K562 (cell line): ENCODE results near the gene SLC5A3. TPM values are rescaled to one million over a fixed set of nuclear protein-coding genes. Genes with fewer than 3 reads are reported as not detected.

Experiments used
- BRD4 ChIP-seq: fragments of 200-600 bp; sonication (generic); IDR thresholded peaks from 2 replicates; pipeline ENCODE4 v1.6.1; 2017; ENCODE audit warnings: inconsistent platforms
- BRD9 ChIP-seq: fragments of 450-650 bp; IDR thresholded peaks from 2 replicates; pipeline ENCODE4 v1.6.1; 2018; ENCODE audit warnings: low read depth; ENCODE audit not compliant: partially characterized antibody
- BRF2 ChIP-seq: IDR thresholded peaks from 3 replicates; pipeline ENCODE4 v1.6.1; 2011; ENCODE audit warnings: borderline replicate concordance, mild to moderate bottlenecking; ENCODE audit not compliant: insufficient read length, insufficient read depth
- CBFA2T2 ChIP-seq: fragments of 450-650 bp; conservative IDR thresholded peaks from 2 replicates; pipeline ENCODE4 v1.6.1; 2017; ENCODE audit warnings: mild to moderate bottlenecking
- CBFB ChIP-seq: sonication (generic); formaldehyde crosslinking; IDR thresholded peaks from 2 replicates; pipeline ENCODE4 v1.4.0; 2020; ENCODE audit warnings: mild to moderate bottlenecking, missing genetic modification reagents
- CBX5 ChIP-seq: IDR thresholded peaks from 2 replicates; pipeline ENCODE4 v1.6.1; 2014; ENCODE audit warnings: low read depth, borderline replicate concordance
- CCNT2 ChIP-seq: IDR thresholded peaks from 2 replicates; pipeline ENCODE4 v1.6.1; 2011; ENCODE audit warnings: borderline replicate concordance, low read depth, mild to moderate bottlenecking, moderate library complexity, mixed read lengths, low read length; ENCODE audit not compliant: insufficient read length; ENCODE audit errors: extremely low read depth
- CREM ChIP-seq: IDR thresholded peaks from 2 replicates; pipeline ENCODE4 v1.6.1; 2014; ENCODE audit warnings: antibody characterized with exemption, low read depth
- GABPA ChIP-seq: fragments of 200-800 bp; sonication (Bioruptor generic); conservative IDR thresholded peaks from 2 replicates; pipeline ENCODE4 v1.6.1; 2016; ENCODE audit warnings: low read depth, missing genetic modification characterization, missing compliant biosample characterization
- GABPB1 ChIP-seq: sonication (generic); formaldehyde crosslinking; IDR thresholded peaks from 2 replicates; pipeline ENCODE4 v1.8.0; 2022; ENCODE audit warnings: mild to moderate bottlenecking, missing genetic modification reagents
- HDAC3 ChIP-seq: fragments of 450-650 bp; IDR thresholded peaks from 2 replicates; pipeline ENCODE4 v1.6.1; 2018; ENCODE audit warnings: borderline replicate concordance, mild to moderate bottlenecking, moderate library complexity; ENCODE audit not compliant: partially characterized antibody
- HNRNPK ChIP-seq: fragments of 200-400 bp; formaldehyde crosslinking; IDR thresholded peaks from one replicate; pipeline ENCODE4 v1.6.1; 2018; ENCODE audit warnings: mild to moderate bottlenecking, low read depth, low read length; ENCODE audit not compliant: poor library complexity, severe bottlenecking
- IRF9 ChIP-seq: fragments of 450-650 bp; IDR thresholded peaks from 2 replicates; pipeline ENCODE4 v1.6.1; 2016; ENCODE audit warnings: missing biosample characterization, missing genetic modification characterization
- JUNB ChIP-seq: fragments of 450-650 bp; formaldehyde crosslinking; conservative IDR thresholded peaks from 2 replicates; pipeline ENCODE4 v1.4.0; 2020; ENCODE audit warnings: mild to moderate bottlenecking
- LEF1 ChIP-seq: fragments of 450-650 bp; IDR thresholded peaks from 2 replicates; pipeline ENCODE4 v1.6.1; 2016; ENCODE audit warnings: mild to moderate bottlenecking
- MITF ChIP-seq: IDR thresholded peaks from 2 replicates; pipeline ENCODE4 v1.6.1; 2014; ENCODE audit warnings: antibody characterized with exemption
- MYBL2 ChIP-seq, 2 experiments: fragments of 450-650 bp in 1 of 2; sonication (generic) in 1 of 2; formaldehyde crosslinking in 1 of 2; IDR thresholded peaks; 2 replicates each; pipeline versions ENCODE4 v1.6.1 to v1.8.1; 2017 to 2022; ENCODE audit warnings: borderline replicate concordance in 1 of 2, inconsistent platforms in 1 of 2, low read depth in 1 of 2, mild to moderate bottlenecking in 1 of 2, missing genetic modification reagents in 1 of 2, moderate library complexity in 1 of 2
- MYC ChIP-seq, 2 experiments: fragments of 250-450 bp in 1 of 2; sonication (Bioruptor Pico) in 1 of 2; IDR thresholded peaks; 2 replicates each; pipeline versions ENCODE4 v1.5.1 to v1.6.1; 2012 to 2021; ENCODE audit warnings: low read depth in 2 of 2, borderline replicate concordance in 1 of 2, improper control_type of control experiment in 1 of 2, low read length in 1 of 2, mild to moderate bottlenecking in 1 of 2, moderate library complexity in 1 of 2
- NFE2 ChIP-seq: IDR thresholded peaks from 2 replicates; pipeline ENCODE4 v1.6.1; 2014; ENCODE audit warnings: antibody characterized with exemption, low read depth
- PREB ChIP-seq: sonication (generic); formaldehyde crosslinking; IDR thresholded peaks from 2 replicates; pipeline ENCODE4 v1.8.1; 2023; ENCODE audit warnings: mild to moderate bottlenecking, missing genetic modification reagents
- RBM15 ChIP-seq: fragments of 200-400 bp; formaldehyde crosslinking; IDR thresholded peaks from 2 replicates; pipeline ENCODE4 v1.6.1; 2018; ENCODE audit warnings: mild to moderate bottlenecking, low read length, moderate library complexity; ENCODE audit not compliant: insufficient read depth
- RBM39 ChIP-seq: fragments of 200-400 bp; formaldehyde crosslinking; optimal IDR thresholded peaks from 2 replicates; pipeline ENCODE3; 2018; ENCODE audit warnings: low read depth, low read length
- SMAD1 ChIP-seq: fragments of 150-350 bp; IDR thresholded peaks from 2 replicates; pipeline ENCODE4 v1.6.1; 2014; ENCODE audit warnings: low read length, low read depth; ENCODE audit not compliant: partially characterized antibody
- STAT5B ChIP-seq: fragments of 250-450 bp; sonication (Bioruptor Pico); IDR thresholded peaks from 2 replicates; pipeline ENCODE4 v1.8.0; 2021; ENCODE audit warnings: mild to moderate bottlenecking, inconsistent platforms
- TAF9B ChIP-seq: fragments of 450-650 bp; IDR thresholded peaks from 2 replicates; pipeline ENCODE4 v1.6.1; 2018; ENCODE audit warnings: mild to moderate bottlenecking; ENCODE audit not compliant: partially characterized antibody
- polyA plus RNA-seq, 8 experiments: library from polyadenylated mRNA; depleted of rRNA in 4 of 8; stranded (reverse) in 5 of 8; unstranded in 3 of 8; fragments of >200 nt; fragmentation: Nextera tagmentation in 2 of 8; fragmentation: Illumina TruSeq in 1 of 8; extraction: Ambion mirVana in 2 of 8; extraction: Trizol in 1 of 8; gene quantifications; 2 replicates each; pipeline versions ENCODE4 v1.2.1 to v1.2.3, GENCODE V29; 2011 to 2014; ENCODE audit warnings: inconsistent platforms in 1 of 8, missing spikeins in 1 of 8
- total RNA-seq, 7 experiments: library from RNA; depleted of rRNA in 6 of 7; stranded (reverse); fragments of >200 nt in 6 of 7; fragmentation: Illumina TruSeq in 2 of 7; extraction: Trizol in 2 of 7; gene quantifications; 2 replicates each; pipeline versions ENCODE4 v1.2.1 to v1.2.3, GENCODE V29; 2011 to 2021; ENCODE audit warnings: low replicate concordance in 1 of 7

The SLC5A3 gene
- total and polyA plus RNA-seq, 9 of the 15 experiments (the other 6 are each of a cell fraction or from before 2014, with no cell fraction given): 2.9 to 20.6 (median 9.0) TPM

- no peak for TF ChIP-seq MYBL2 (IDR thresholded peaks at IDR 0.05; ENCODE audit: low read depth)
- no peak for TF ChIP-seq MYBL2 (CRISPR knock-in tag; IDR thresholded peaks at IDR 0.05; ENCODE audit: borderline replicate concordance)
- TF ChIP-seq PREB (CRISPR knock-in tag): no peak
- TF ChIP-seq CREM: peak; percentile 67
- no peak for TF ChIP-seq TAF9B
- no peak for TF ChIP-seq MITF
- no peak for TF ChIP-seq STAT5B (CRISPR knock-in tag)
- TF ChIP-seq NFE2: no peak
- peak; percentile 35; the same call in 1 of the 2 replicates for TF ChIP-seq MYC (IDR thresholded peaks at IDR 0.05; ENCODE audit: low read depth, low read length)
- TF ChIP-seq MYC (CRISPR knock-in tag; IDR thresholded peaks at IDR 0.05; ENCODE audit: borderline replicate concordance, low read depth): no peak
- no peak for TF ChIP-seq BRD4
- no peak for TF ChIP-seq RBM39
- no peak for TF ChIP-seq JUNB (CRISPR knock-in tag)
- TF ChIP-seq CBFA2T2: peak; percentile 40
- TF ChIP-seq CCNT2: no peak
- TF ChIP-seq GABPB1 (CRISPR knock-in tag): no peak
- TF ChIP-seq CBX5: no peak
- no peak for TF ChIP-seq LEF1
- no peak for TF ChIP-seq SMAD1
- no peak for TF ChIP-seq HNRNPK
- TF ChIP-seq CBFB (CRISPR knock-in tag): no peak
- TF ChIP-seq BRD9: no peak
- no peak for TF ChIP-seq HDAC3
- 0 out of 2 replicates have a peak, but pooled peaks have one; percentile 19 for TF ChIP-seq GABPA (tag)
- TF ChIP-seq IRF9 (tag): no peak
- no peak for TF ChIP-seq RBM15
- TF ChIP-seq BRF2: no peak
Measured at GRCh38 chr21:34061983-34062382, 11.4 kb upstream of the SLC5A3 start (continued).
